HL-60/S4 treated with phorbol 12-myristate 13-acetate at 8.2 ng/mL for 4 days and 3 days (cell line): ENCODE results near the gene KLLN.
"Not testable (repeated sequence)": the region's sequence is repeated elsewhere in the genome, so short reads cannot be mapped to it uniquely, and the experiment has no call there.

Experiments used
- in situ Hi-C: fragments of 300-500 bp; cut with MboI; formaldehyde crosslinking; loops from 2 replicates; pipeline ENCODE4 v1.15.0; 2022; ENCODE audit warnings: low sequenced_read_pairs

KLLN gene

DNA sequence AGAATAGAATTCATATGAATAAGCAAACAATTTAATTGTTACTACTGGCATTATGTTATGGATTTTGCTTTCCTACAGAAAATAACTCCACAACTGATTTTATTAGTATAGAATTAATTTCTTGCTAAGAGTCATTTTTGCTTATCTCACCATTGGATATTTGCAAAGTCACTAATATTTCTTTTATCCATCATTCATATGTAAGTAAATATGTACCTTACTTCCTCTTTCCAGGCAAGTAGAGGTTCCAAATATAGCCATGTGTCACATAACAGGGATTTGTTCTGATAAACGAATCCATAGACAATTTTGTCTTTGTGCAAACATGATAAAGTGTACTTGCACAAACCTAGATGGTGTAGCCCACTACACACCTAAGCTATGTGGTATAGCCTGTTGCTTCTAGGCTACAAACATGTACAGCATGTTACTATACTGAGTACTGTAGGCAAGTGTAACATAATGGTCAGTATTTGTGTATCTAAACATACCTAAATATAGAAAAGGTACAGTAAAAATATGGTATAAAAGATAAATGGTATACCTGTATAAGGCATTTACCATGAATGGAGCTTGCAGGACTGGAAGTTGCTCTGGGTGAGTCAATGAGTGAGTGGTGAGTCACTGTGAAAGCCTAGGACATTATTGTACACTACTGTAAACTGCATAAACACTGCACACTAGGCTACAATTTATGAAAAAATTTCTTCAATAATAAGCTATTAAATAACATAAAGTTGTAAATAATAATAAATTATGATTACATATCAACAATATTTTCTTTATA lies 18.3 kb downstream of the KLLN start:
- in situ Hi-C loops = no loop called here

DNA sequence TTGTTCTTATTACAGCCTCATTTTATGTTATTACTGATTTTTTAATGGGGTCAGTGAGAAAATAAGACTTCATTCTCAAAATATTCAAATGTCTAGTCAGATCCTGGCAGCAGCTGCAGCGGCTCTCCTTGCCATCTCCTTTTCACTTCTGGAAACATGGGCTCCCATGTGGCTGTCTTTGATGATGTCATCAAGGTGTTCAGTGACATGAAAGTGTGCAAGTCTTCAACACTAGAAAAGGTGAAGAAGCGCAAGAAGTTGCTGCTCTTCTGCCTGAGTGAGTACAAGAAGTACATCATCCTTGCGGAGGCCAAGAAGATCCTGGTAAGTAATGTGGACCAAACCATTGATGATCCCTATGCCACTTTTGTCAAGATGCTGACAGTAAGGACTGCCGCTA lies 19.6 kb downstream of the KLLN start:
- in situ Hi-C loops = no loop called here

DNA sequence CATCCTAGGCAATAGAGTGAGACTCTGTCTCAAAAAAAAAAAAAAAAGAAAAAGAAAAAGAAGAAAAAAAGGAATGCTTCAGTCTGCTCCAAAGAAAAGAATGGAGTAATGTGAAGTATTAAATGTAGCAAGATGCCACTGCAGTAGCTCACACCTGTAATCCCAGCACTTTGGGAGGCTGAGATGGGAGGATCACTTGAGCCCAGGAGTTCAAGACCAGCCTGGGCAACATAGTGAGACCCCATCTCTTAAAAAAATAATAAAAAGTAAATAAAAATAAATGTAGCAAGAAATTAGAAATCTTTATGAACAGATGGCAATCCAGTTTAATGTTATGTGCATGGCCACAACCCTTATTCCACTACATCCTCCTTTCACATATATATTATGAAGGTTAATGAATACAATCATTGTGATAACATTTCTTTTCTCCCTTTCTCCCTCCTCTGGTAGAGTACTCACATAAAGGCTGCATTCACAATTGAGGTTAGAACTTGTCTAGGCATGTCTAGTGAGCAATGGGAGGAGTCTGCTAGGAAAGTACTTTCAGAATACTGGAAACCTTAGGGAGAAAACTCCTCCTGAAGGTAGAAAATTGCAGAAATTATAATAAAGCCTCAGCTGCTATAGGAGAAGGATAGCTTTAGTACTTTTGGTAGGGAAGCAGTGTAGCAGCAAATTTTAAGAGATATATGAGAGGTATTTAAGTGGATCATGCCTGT lies 20.4 kb downstream of the KLLN start:
- in situ Hi-C loops = no loop called here

GRCh38 chr10:87842220-87842641 lies 21.1 kb downstream of the KLLN start:
- in situ Hi-C loops = no loop called here

DNA sequence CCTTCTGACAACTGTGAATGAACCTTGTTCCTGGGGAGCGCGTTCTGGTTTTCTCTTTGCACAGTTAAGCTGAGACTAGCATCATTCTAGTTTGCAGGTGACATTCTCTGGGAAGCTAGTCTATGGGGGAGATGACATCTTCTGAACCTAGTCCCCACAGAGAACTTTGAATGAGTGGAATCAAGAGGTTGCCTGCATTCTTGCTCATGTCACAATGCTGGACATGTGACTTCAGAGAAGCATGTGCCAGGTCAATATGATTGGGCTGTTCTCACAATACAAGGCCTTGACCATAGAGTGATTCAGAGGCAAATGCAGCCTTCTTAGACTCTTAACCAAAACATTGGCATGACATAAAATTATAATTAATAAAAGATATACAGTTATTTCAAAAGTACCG lies 22.1 kb downstream of the KLLN start:
- in situ Hi-C loops = no loop called here

DNA sequence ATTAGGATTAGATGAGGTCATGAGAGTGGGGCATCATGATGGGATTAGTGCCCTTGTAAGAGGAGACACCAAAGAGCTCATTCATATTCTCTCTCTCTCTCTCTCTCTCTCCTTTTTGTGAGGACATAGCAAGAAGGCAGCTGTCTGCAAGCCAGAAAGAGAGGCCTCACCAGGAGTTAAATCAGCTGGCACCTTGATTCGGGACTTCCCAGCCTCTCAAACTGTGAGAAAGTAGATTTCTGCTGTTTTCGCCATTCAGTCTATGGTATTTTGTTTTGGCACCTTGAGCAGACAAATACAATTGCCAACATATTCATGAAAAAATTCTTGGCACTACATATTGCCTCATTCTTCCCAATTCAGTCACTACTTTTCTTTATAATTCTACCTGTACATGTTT lies 24.7 kb downstream of the KLLN start:
- in situ Hi-C loops = no loop called here

GRCh38 chr10:87837445-87837844 lies 25.9 kb downstream of the KLLN start:
- in situ Hi-C loops = no loop called here

- in situ Hi-C loops = no loop called here
Observed at GRCh38 chr10:87836098-87836497, 27.2 kb downstream of the KLLN start.

DNA sequence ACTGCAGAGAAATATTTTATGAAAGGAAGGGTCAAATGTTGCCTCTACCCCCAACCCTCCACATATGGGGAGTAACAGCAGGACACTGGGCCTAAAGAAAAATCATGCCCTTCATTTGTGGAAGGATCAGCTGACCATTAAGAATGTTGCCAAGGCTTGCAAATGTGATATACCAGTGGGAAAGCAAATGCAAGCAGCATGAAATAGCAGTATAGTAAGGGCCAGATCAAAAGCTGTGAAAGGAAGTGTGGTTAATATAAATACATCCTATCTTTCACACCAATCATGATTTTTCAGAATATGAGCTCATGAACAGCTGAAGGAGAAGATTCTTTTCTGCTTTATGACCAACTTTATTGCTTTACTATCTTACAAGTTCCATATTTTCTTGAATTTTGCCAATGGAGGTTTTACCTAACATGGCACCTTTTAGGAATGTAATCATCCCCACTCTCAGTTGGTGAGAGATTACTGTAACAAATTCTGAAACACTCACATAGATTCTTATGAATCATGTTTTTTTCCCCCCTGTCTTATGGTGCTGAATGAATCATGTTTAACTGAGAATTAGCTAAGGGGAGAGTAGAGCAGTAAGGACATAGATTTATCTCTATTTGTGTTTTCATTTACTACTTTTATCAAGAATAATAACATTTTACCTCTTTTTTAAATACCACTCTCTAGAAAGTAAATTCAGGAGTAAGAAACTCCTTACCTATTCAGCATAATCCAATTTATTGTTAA lies 33.2 kb downstream of the KLLN start:
- in situ Hi-C loops = no loop called here

DNA sequence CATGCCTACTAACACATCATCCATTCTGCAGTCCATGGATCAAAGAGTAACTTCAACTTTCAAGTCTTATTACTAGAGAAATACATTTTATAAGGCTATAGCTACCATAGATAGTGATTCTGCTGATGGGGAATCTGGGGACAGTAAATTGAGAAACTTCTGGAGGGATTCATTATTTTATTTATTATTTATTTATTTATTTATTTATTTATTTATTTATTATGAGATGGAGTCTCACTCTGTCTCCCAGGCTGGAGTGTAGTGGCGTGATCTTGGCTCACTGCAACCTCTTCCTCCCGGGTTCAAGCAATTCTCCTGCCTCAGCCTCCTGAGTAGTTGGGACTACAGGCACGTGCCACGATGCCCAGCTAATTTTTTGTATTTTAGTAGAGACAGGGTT lies 34.3 kb downstream of the KLLN start:
- in situ Hi-C loops = not testable (repeated sequence)

GRCh38 chr10:87827681-87828080 lies 35.7 kb downstream of the KLLN start:
- in situ Hi-C loops = no loop called here

DNA sequence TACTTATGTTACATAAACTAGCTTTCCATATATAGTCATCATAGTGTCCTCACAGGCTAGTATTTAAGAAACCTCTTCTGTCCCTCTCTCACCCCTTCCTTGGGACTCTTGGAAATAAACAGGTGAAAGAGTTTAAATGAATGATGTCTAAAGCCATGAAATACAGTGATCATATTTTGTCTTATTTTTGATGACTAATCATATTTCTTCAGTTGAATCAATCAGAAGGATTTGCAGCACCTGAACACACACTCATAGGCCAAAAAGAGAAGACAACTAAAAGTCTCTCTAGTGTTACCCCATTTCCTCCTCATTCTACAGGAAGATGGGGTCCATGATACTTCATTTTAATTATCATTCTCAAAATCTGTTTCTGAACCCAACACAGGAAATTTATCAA lies 36.7 kb downstream of the KLLN start:
- in situ Hi-C loops = no loop called here

- in situ Hi-C loops = no loop called here
Observed at GRCh38 chr10:87819289-87819585, 44.1 kb downstream of the KLLN start.

- in situ Hi-C loops = no loop called here
Observed at GRCh38 chr10:87818505-87819288, 44.6 kb downstream of the KLLN start.

DNA sequence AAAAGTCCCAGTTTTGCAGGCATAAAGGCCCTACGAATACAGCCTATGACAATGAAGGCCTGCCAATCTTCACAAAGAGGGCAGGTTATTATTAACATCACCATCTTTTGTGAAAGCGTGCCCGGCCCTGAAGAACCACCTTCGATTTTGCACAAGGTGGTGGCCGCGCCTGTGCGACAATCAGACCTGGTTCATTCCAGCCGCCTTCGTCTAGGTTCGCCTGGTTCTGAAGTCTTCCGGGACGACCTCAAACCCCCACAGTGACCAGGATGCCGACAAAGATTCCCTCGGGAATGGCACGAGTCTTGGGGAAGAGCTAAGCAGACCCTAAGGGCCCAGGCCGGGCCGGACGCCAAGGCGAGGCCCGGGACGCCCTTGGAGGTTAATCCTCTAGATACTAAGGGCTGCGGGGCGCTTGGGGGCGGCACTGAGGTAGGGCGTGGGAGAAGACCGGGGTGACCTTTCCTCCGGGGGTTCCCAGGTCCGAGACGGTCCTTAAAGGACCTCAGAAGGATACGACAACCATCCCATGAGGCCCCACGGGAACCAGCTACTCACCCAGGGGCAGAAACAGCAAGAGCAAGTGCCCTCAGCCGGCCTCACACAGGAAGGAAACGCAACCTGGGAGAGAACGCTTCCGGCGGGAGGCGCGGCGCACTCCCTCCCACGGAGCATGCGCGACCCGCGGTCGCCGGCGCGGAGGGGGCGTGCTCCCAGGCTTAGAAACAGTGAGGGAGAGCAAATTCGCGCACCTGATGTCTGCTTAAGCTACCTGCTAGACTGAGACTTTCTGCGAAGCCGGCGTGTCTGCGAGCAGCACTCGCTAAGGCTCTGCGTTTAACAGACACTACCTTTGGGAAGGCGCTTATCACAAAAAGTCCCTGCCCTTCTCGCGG lies 45.5 kb downstream of the KLLN start, which contains the start of gene ATAD1:
ATAD1 (minus strand) TSS at position 618 of the 896 bp plus-strand sequence. CDS start 3,627 bp downstream, outside the sequence.
- in situ Hi-C loops = no loop called here

DNA sequence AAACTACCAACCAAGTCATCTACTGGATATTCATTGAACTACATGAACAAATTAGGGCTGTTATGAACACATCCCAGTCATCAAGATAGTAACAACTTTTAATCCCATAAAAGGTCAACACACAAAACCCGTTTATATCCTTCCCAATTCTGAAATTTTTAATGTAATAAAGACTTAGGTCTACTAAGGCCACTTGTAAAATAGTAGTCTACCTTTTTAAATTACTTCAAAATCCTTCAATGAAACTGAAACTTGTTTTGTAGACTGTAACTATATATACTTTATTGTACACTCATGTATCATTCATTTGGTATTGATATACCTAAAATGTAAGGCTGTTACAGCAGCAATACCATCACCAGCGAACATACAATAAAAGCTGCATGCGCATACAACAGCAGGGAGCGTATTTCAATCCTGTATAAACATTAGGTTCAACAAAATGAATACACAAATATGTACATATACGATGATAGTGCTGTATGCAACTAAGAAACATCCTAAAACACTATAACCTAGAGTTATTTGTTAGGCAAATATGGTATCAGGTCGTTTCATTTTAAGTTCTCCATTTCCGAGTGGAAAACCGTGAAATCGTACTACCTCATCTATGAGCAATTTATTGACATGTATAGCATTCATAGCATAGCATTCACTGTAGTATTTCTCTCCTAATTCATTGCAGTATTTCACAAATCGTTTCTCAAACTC lies 46.3 kb downstream of the KLLN start:
- in situ Hi-C loops = no loop called here

GRCh38 chr10:87816163-87816897 lies 47.0 kb downstream of the KLLN start:
- in situ Hi-C loops = no loop called here
